HG03280 (cell line): ENCODE data around the gene DNAJC2.
A peak's percentile ranks its signal among the peaks of the same experiment; 100 is the strongest.

ENCODE experiments used
- ATAC-seq: cut with Tn5 transposase; IDR thresholded peaks from one replicate; pipeline ENCODE4 v1.9.1; 2021; ENCODE audit warnings: mild to moderate bottlenecking, moderate library complexity; ENCODE audit not compliant: unreplicated experiment

The DNAJC2 gene, protein sequence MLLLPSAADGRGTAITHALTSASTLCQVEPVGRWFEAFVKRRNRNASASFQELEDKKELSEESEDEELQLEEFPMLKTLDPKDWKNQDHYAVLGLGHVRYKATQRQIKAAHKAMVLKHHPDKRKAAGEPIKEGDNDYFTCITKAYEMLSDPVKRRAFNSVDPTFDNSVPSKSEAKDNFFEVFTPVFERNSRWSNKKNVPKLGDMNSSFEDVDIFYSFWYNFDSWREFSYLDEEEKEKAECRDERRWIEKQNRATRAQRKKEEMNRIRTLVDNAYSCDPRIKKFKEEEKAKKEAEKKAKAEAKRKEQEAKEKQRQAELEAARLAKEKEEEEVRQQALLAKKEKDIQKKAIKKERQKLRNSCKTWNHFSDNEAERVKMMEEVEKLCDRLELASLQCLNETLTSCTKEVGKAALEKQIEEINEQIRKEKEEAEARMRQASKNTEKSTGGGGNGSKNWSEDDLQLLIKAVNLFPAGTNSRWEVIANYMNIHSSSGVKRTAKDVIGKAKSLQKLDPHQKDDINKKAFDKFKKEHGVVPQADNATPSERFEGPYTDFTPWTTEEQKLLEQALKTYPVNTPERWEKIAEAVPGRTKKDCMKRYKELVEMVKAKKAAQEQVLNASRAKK

DNA sequence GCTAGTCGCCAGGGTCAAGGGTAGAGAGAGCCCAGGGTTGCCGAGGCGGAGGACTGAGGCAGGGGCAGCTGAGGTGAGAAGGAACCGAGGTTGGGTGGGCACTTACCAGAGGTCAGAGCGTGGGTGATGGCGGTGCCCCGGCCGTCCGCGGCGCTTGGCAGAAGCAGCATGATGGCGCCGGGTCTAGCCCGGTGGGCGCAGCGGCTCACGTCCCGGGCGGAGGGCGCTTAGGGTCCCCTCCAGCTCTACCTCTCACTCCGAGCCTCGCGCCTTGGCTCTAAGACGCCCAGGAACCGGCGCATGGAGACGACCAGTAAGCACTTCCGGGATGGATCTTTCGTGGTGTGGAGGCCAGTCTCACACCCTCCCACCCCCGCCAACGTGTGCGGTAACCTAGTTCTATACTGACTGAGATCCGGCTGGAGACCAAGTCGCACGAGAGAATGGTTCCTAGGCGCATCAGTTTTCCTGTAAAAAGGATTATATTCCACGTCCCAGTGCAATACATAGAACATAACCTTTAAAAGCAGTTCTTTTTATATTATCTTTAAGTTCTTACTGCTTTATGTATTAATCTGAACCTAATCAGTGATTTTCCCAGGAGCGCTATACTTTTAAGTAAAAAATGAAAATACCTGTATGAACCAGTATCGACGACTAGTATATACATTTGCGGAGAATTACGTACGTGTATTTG is at the start of gene DNAJC2:
Gene DNAJC2, minus strand, starts transcription at position 315 of the 697 bp plus-strand sequence. Its CDS starts 145 bp downstream, at position 170.
- peak; percentile 76 for ATAC-seq

DNA sequence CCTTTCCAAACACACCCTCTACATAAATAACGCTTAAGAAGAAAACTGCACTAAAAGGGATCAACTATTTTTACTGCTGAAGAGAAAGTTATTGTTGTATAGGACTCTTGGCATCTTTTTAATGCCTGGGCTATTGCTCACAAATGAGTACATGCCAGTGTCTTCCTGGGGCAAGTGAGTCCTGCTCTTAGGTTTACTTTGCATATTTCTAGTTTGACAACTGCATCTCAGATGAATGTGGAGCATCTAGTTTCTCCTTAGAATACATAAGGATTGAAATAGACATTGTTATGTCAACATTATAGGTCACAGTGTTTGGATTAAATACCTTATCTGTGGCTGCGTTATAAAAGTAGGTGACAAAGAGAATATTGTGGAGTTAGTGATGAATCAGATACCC is 47.4 kb upstream of the DNAJC2 start:
- no peak for ATAC-seq

DNA sequence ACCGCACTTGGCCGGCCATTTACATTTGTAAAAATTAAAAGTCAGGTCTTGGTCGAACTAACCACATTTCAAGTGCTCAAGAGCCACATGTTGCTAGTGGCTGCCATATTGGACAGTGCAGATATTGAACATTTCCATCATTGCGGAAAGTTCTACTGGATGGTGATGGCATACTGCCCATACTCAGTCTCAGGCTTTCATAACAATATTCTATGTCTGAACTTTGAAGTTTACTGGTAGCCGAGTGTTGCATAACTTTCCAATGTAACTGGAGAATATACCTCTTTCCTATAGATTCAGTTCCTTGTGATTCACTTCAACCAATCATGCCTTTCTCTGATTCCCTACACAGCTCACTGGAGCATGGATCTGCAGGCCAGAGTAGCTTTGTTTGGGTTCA is 46.6 kb upstream of the DNAJC2 start:
- no peak for ATAC-seq

DNA sequence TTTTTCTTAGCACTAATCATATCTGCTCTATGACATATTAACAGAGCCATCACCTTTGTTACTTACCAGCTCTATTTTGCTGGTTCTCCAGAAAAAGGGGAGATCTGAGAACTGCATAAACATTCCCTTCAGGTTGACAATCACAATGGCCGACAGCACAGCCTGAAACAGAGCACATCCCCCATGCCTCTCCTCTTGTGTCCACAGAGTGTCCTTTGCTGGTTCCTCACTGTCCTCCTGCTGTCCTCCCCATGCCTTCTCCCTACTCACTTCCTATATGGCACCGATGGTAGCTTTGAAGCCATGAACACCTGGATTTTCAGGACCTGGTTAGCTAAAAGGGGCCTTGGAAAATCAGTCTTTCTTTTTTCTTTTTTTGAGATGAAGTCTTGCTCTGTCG is 44.7 kb upstream of the DNAJC2 start:
- ATAC-seq, result no peak

DNA sequence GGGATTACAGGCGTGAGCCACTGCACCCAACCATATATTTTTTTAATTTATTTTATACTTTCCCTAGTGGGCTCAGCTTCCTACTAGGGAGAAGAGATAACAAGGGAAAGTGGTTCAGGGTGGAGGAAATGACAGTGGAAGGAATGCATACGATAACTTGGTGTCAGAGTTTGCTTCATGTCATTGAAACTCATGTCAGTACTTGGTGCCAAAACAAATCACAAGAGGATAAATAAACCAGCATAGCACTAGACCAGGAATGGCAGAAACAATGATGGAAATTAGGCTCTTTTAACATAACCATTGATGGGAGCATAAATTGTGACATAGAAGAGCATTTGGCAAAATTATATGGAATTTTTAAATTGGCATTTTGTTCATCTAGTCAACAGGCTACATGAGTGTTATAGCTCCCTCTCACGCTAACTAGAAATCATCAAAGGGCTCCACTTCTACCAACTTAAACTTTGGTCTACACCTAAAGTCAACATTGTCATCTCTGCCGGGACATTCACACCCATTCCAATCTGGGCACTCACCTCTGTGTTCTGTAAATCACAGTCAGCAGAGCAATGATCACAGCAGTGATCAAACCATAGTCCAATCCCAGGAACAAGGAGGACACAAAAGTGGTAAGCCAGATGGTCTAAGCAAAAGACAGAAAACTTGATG is 44.0 kb upstream of the DNAJC2 start:
- ATAC-seq, result no peak

DNA sequence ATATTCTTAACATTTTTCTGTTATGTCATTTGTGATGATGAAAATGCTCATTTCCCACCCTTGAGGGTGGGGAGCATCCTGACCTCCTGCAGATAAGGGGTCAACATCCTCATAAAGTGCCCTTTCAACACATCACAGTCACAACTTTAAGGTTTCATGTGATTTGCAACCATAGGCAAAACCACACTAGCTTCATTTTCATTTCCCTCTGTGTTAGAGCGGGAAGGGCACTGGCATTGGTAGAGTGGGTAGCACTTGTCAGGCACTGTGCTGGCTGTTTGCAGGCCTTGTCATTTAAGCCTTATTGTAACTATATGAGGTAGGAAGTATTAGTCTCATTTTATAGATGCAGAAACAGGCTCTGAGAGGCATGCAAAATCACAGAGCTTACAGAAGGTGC is 42.7 kb upstream of the DNAJC2 start:
- no peak for ATAC-seq

DNA sequence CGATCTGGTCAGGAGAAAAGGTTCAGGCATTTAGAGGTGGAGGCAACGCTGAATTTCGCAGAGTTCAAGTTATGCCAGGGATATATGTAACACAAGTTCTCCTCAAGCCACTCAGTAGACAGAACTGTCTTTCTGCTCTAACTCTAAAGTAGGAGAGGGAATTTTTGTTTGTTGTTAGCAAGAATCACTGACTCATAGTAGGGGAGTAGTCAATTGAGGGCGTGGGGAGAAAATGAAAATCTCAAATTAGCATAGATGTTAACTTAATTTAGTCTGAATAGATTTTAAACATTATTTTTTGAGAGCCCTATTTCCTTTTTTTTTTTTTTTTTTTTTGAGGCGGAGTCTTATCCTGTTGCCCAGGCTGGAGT is 37.5 kb upstream of the DNAJC2 start:
- no peak for ATAC-seq

DNA sequence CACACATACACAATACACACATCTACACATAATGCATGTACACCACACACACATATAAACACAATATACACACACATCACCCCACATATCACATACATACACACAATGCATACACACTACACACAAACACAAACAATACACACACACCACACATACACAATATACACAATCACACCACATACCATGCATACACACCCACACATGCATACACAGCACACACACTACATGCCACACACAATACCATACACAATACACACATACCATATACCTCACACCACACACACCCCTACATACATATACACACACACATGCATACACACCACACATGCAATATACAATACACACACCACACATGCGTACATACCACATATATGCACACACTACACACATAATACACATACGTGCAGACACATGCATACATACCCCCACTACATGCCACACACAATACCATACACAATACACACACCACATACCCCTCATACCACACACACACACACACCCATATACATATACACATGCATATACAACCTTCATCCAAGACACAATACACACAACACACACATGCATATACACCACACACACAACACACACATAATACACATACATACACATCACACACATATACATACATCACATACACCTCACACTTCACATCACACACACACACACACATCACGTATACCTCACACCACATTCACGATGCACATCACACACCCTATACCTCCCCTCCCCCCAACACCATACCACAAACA is 36.9 kb upstream of the DNAJC2 start:
- ATAC-seq, result no peak

DNA sequence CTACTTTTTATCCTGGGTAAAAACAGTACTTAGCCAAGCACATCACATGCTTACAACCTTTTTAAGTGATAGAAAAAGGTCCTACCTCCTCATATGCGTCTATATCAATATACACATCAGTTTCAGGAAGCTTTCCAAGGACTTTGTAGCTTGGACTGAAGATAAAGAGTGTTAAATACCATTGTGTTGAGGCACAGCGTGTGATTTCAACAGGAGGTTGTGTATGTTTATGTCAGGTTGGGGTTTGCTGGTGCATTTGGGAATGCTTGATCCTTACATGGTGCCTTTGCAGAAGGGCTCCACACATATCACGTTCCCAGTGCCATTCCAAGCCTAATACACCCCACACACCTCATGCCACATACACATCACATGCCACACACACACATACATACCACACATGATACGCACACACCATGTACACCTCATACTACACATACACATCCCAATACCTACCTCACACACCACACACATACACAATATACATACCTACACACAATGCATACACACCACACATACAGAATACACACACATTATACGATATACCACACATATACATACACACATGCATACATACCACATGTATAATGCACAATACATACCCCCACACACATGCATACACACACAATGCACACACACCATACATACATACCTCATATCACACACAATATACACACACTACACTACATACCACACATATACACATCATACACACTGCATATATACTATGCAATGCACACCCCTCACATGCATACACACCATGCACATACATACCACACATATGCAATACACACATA is 36.0 kb upstream of the DNAJC2 start:
- ATAC-seq, result no peak

DNA sequence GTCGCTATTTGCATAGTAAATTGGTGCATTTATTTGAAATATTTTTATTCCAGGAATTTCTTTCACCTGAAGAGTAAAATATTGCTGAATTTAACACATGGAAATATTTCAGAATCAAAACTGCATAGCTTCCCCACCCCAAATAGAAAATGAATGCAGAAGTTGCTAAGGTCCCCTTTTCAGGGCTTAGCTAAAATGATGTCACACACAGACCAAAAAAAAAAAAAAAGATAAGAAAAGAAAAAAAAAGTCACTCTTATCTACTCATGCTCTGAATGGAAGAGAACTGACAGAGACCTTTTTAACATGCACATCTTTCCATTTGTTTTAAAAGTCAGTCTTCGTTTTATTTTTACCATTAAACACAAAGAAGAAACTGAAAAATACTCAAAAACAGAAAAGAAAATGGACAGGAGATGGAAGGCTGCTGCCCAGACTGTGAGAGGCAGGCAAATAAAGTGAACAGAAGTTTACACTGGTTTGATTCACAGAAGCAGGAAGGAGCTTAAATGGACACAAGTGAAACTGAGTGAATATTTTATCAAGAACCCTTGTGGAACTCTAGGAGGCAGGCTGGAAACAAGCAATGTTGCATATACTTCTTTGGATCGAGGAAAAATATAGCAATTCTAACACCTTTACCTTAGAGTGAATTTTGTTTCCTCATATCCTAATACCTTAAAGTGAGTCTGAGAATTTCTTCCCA is 34.9 kb upstream of the DNAJC2 start:
- no peak for ATAC-seq

DNA sequence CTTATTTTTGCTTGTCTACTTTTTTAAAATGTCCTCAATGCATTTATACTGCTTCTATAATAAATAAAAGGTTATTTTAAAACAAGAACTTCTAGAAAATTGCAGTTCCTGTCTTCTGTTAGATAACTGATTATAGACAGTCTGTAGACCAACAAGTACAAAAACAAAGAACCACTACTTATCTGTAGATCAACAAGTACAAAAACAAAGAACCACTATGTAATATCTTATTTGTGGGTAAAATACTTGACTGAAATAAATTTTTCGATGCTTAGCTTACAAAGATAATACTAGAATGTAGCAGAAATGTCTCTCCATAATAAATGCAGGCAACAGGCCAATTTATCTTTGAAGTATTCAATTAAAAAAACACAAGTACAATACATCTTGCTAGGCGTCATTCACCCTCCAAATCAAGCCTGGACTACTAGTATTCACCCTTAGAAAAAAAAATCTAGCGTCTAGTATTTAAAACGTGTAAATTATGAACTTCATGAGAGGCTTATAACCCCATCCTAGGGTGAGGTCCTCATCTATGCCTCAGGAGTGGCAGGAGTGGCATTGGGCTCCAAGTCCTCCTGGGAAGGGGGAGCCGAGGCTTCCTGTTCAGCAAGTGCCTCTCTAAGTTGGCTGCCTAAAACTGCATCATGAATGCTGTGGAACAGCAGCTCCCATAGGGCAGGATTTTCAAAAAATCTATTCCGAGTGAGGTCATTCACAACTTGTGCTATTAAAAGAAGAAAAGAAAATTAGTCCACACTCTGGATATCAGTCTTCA is 29.5 kb upstream of the DNAJC2 start:
- no peak for ATAC-seq

DNA sequence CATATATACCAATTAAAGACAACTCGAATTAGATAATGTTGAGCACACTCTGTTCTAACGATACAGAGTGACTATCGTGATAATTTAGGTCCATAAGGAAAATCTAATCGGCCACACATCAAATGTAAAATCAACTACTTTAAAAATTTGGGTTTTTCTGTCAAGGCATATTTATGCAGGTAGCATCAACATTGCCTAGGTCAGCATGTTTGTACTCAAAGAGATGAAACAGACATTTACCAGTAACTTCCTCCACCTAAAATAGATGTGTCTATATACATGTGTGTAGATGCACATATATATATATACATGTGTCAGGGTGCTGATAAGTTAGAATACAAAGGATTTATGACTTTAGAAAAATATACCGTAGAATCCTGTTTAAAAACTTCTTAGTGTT is 24.9 kb upstream of the DNAJC2 start:
- ATAC-seq, result no peak

DNA sequence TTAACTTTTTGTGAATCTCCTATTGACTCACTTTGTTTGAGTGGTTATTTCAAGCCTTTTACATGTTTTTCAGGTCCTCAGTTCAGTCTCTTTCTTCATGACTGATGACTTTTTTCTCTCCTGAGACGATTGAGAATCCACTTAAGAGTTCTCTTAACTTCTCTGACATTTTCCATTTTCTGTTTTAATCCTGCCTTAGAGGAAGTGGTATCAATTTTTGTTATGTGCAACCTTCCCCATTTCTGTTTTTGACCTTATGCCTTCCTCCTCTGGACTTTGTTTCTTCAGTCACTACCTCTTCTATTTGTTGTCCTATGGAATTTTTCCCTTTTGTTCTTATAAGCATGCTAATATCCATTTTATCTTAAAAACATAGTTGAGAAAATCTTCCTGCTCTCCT is 5.2 kb upstream of the DNAJC2 start:
- no peak for ATAC-seq

DNA sequence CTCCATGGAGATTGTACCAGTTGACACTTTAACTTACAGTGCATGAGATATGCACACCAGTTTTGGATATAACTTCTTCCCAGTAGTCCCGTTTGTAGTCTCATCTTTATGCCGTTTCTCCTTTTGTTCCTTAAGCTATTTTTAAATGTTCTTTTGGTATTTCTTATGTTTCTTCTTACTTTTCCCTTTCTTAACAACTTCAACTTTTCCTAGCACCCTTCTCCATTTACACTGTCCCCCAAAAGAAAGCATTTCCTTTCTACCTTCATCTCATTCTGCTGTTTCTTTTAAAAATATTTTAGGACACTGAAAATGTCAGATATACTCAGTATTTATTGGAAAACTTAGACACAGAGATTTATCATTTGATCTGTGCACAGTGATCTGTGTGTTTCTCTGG is 4.4 kb upstream of the DNAJC2 start:
- ATAC-seq, result no peak

DNA sequence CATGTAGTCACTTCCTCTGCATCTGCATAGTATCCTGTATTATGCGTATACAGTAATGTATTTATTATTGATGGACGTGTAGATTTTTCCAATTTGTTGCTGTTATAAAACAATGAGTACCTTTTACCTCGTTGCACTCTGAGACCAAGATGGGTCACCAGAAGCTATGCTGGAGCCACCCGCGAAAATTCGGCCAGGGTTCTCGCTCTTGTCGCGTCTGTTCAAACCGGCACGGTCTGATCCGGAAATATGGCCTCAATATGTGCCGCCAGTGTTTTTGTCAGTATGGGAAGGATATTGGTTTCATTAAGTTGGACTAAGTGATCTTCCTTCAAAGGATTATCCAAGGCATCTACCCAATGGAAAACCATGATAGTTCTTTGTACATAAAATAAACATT is 3.9 kb upstream of the DNAJC2 start:
- no peak for ATAC-seq

DNA sequence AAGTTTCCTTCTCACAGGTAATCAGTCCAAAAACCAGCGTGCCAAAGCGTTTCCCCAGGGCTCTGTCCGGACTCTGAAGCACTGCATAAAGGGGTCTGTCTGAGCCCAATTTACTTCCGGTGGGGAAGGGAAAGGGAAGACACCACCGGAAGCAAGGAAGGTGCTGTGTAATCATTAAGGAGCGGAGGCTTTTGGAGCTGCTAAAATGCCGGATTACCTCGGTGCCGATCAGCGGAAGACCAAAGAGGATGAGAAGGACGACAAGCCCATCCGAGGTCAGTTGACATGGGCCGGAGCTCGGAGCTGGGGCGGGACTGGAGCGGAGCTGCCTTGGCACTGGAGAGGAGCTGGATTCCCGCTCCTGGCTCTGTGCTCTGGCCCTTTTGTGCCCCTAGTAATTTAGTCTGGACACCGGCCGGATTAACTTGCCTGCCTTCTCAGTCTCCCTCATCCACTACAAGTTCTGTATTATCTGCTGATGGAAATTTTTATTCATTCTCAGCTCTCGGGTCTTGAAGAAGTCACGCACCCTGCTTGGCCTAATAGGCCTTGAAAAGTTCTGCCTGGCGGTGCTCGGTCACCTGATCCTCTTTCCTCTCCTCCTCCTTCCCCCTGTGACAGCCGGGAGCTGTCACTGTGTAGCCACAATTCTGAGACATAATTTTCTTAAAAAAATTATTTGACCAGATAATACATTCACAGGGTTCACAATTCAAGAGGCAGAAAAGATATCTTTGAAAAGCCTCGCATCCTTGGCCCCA is 3.1 kb upstream of the DNAJC2 start, which contains the start of gene PSMC2:
Gene PSMC2, plus strand, starts transcription at position 137 of the 761 bp plus-strand sequence. Its CDS starts 69 bp downstream, at position 206.
- ATAC-seq, result peak; percentile 65

DNA sequence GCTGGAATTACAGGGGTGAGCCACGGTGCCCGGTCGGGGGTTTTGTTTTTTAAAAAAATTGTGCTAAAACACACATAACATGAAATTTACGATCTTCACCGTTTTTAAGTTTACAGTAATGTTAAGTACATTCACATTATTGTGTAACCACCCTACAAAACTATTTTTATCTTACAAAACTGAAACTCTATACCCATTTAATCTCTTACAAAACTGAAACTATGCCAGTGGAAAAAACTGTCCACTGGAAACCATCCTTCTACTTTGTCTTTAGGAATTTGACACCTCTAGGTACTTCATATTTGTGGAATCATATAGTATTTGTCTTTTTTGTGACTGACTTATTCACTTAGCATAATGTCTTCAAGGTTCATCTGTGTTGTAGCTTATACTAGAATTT is 1.8 kb upstream of the DNAJC2 start:
- no peak for ATAC-seq
